ENCODE measurements around the gene SERPINA5.

SERPINA5 gene

GRCh38 chr14:94615254-94615653, 34.0 kb downstream of the SERPINA5 start:
- H3K4ac ChIP-seq (ENCODE audit: low read depth in 1 of 2, low read length in 2 of 2): no peak overlapping the region
- H2BK5ac ChIP-seq (ENCODE audit: low read depth, low read length, poor library complexity, severe bottlenecking): no peak overlapping the region
- H2AFZ ChIP-seq (ENCODE audit: low read depth, low read length): no peak overlapping the region
- no peak for DNase-seq
- no peak overlapping the region for H3K23ac ChIP-seq (ENCODE audit: low read length in 2 of 2)
- 100% methylated on average over 3 of the region's 3 CpGs for WGBS
- no peak overlapping the region for H3K27ac ChIP-seq (ENCODE audit: low read length, poor library complexity, severe bottlenecking)
- H4K91ac ChIP-seq (ENCODE audit: low read length): no peak overlapping the region
- peaks cover 1 to 3% of the 10 kb centered on the region in 2 experiments for H3K27me3 ChIP-seq (ENCODE audit: control insufficient read depth in 1 of 2, insufficient read depth in 1 of 2, low read length in 2 of 2)
- no peak overlapping the region for H3K4me3 ChIP-seq (ENCODE audit: insufficient read depth in 1 of 2, low read depth in 1 of 2, low read length in 2 of 2)
- no peak overlapping the region for H3K18ac ChIP-seq (ENCODE audit: low read depth in 1 of 2, low read length in 2 of 2)
- no peak overlapping the region for H3K9ac ChIP-seq (ENCODE audit: low read length)
- H2AK5ac ChIP-seq (ENCODE audit: low read length, severe bottlenecking): no peak overlapping the region
- no peak overlapping the region for H2BK120ac ChIP-seq (ENCODE audit: low read depth, low read length)
- H2BK15ac ChIP-seq (ENCODE audit: low read depth, poor library complexity, severe bottlenecking): no peak overlapping the region
- H2BK12ac ChIP-seq (ENCODE audit: low read length in 2 of 2): no peak overlapping the region
- no peaks in the 10 kb centered on the region for H3K4me1 ChIP-seq (ENCODE audit: control insufficient read depth, insufficient read depth, low read depth, low read length)
- no peaks in the 10 kb centered on the region for H3K79me1 ChIP-seq (replicated peaks; ENCODE audit: low read length, poor library complexity, severe bottlenecking)
- H3K9me3 ChIP-seq (ENCODE audit: control insufficient read depth, low read length): peaks cover 53% of the 10 kb centered on the region
- H3K36me3 ChIP-seq (ENCODE audit: control insufficient read depth in 1 of 2, insufficient read depth in 2 of 2, low read depth in 1 of 2, low read length in 2 of 2): no peaks in the 10 kb centered on the region
- H4K8ac ChIP-seq (ENCODE audit: low read length): no peak overlapping the region
- no peak overlapping the region for H3K4me2 ChIP-seq (ENCODE audit: low read length, poor library complexity, severe bottlenecking)
- H3K14ac ChIP-seq (ENCODE audit: low read length in 2 of 2): no peak overlapping the region

DNA sequence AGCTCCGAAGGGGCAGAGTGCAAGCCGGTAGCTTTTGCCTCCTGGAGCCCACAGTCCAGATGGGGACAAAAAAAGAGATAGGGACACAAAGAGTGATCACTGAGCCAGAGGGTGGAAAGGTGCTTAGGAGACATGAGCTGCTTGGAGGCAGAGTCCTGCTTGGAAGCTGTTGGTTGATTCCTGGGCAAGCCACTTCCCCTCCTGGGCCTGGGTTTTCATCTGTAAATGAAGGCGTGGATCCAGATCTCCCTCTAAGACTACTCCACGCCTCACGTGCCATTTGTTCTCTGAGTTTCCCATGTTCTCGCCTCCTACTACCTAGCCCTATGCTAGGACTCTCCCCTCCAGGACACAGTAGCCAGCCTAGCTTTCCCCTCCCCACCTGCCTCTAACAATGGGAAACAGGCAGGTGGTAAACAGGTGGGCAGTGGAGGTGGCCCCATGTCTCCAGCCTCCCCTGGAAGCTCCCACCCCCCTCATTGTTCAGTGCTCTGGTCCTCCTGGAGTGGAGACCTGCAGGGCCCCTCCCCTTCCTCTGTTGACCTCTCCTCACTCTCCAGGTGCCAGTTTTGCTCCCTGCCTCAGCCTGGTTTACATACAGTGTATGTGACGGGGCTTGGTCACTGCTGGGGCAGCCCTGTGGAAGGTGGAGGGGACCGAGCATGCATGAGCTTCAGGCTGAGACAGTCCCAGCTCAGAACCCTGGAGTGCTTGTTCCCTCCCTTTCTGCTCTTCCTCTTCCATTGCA, 34.8 kb downstream of the SERPINA5 start:
- Histone ChIP-seq H3K4ac (ENCODE audit: low read depth in 1 of 2, low read length in 2 of 2) (no peak overlapping the region), H2AFZ (ENCODE audit: low read depth, low read length) (no peak overlapping the region), H2AK5ac (ENCODE audit: low read length, severe bottlenecking) (no peak overlapping the region), H3K23ac (ENCODE audit: low read length in 2 of 2) (no peak overlapping the region), H3K27ac (ENCODE audit: low read length, poor library complexity, severe bottlenecking) (no peak overlapping the region), H3K4me3 (ENCODE audit: insufficient read depth in 1 of 2, low read depth in 1 of 2, low read length in 2 of 2) (no peak overlapping the region), H3K9ac (ENCODE audit: low read length) (no peak overlapping the region), H3K4me2 (ENCODE audit: low read length, poor library complexity, severe bottlenecking) (no peak overlapping the region), H3K27me3 (ENCODE audit: control insufficient read depth in 1 of 2, insufficient read depth in 1 of 2, low read length in 2 of 2) (peaks cover 3 to 4% of the 10 kb centered on the region in 2 experiments), H3K18ac (ENCODE audit: low read depth in 1 of 2, low read length in 2 of 2) (no peak overlapping the region), H4K91ac (ENCODE audit: low read length) (no peak overlapping the region), H2BK15ac (ENCODE audit: low read depth, poor library complexity, severe bottlenecking) (no peak overlapping the region), H3K79me1 (replicated peaks; ENCODE audit: low read length, poor library complexity, severe bottlenecking) (no peaks in the 10 kb centered on the region), H3K36me3 (ENCODE audit: control insufficient read depth in 1 of 2, insufficient read depth in 2 of 2, low read depth in 1 of 2, low read length in 2 of 2) (no peaks in the 10 kb centered on the region), H4K8ac (ENCODE audit: low read length) (no peak overlapping the region), H2BK12ac (ENCODE audit: low read length in 2 of 2) (no peak overlapping the region), H3K9me3 (ENCODE audit: control insufficient read depth, low read length) (peaks cover 58% of the 10 kb centered on the region), H3K14ac (ENCODE audit: low read length in 2 of 2) (no peak overlapping the region), H2BK5ac (ENCODE audit: low read depth, low read length, poor library complexity, severe bottlenecking) (no peak overlapping the region), H2BK120ac (ENCODE audit: low read depth, low read length) (no peak overlapping the region), H3K4me1 (ENCODE audit: control insufficient read depth, insufficient read depth, low read depth, low read length) (no peaks in the 10 kb centered on the region)
- WGBS: 72% methylated on average over 8 of the region's 8 CpGs
- DNase-seq: no peak

GRCh38 chr14:94617366-94617941, 36.2 kb downstream of the SERPINA5 start:
- H2AFZ ChIP-seq (ENCODE audit: low read depth, low read length): no peak overlapping the region
- no peak overlapping the region for H2AK5ac ChIP-seq (ENCODE audit: low read length, severe bottlenecking)
- H3K9me3 ChIP-seq (ENCODE audit: control insufficient read depth, low read length): peaks cover 62% of the 10 kb centered on the region
- H3K27ac ChIP-seq (ENCODE audit: low read length, poor library complexity, severe bottlenecking): no peak overlapping the region
- peaks cover 3 to 4% of the 10 kb centered on the region in 2 experiments for H3K27me3 ChIP-seq (ENCODE audit: control insufficient read depth in 1 of 2, insufficient read depth in 1 of 2, low read length in 2 of 2)
- no peak overlapping the region for H4K91ac ChIP-seq (ENCODE audit: low read length)
- H2BK120ac ChIP-seq (ENCODE audit: low read depth, low read length): no peak overlapping the region
- no peak overlapping the region for H3K4me2 ChIP-seq (ENCODE audit: low read length, poor library complexity, severe bottlenecking)
- H3K14ac ChIP-seq (ENCODE audit: low read length in 2 of 2): no peak overlapping the region
- H3K23ac ChIP-seq (ENCODE audit: low read length in 2 of 2): no peak overlapping the region
- no peak overlapping the region for H4K8ac ChIP-seq (ENCODE audit: low read length)
- 60% methylated on average over 3 of the region's 5 CpGs for WGBS
- no peak for DNase-seq
- H3K36me3 ChIP-seq (ENCODE audit: control insufficient read depth in 1 of 2, insufficient read depth in 2 of 2, low read depth in 1 of 2, low read length in 2 of 2): no peaks in the 10 kb centered on the region
- no peaks in the 10 kb centered on the region for H3K79me1 ChIP-seq (replicated peaks; ENCODE audit: low read length, poor library complexity, severe bottlenecking)
- H2BK15ac ChIP-seq (ENCODE audit: low read depth, poor library complexity, severe bottlenecking): no peak overlapping the region
- H3K9ac ChIP-seq (ENCODE audit: low read length): no peak overlapping the region
- H3K4ac ChIP-seq (ENCODE audit: low read depth in 1 of 2, low read length in 2 of 2): no peak overlapping the region
- peaks cover 2% of the 10 kb centered on the region for H3K4me1 ChIP-seq (ENCODE audit: control insufficient read depth, insufficient read depth, low read depth, low read length)
- H2BK5ac ChIP-seq (ENCODE audit: low read depth, low read length, poor library complexity, severe bottlenecking): no peak overlapping the region
- H3K4me3 ChIP-seq (ENCODE audit: insufficient read depth in 1 of 2, low read depth in 1 of 2, low read length in 2 of 2): no peak overlapping the region
- no peak overlapping the region for H3K18ac ChIP-seq (ENCODE audit: low read depth in 1 of 2, low read length in 2 of 2)
- no peak overlapping the region for H2BK12ac ChIP-seq (ENCODE audit: low read length in 2 of 2)

- Histone ChIP-seq H4K91ac (ENCODE audit: low read length) (no peak overlapping the region), H3K23ac (ENCODE audit: low read length in 2 of 2) (no peak overlapping the region), H3K14ac (ENCODE audit: low read length in 2 of 2) (no peak overlapping the region), H2AFZ (ENCODE audit: low read depth, low read length) (no peak overlapping the region), H2BK12ac (ENCODE audit: low read length in 2 of 2) (no peak overlapping the region), H3K4ac (ENCODE audit: low read depth in 1 of 2, low read length in 2 of 2) (no peak overlapping the region), H3K18ac (ENCODE audit: low read depth in 1 of 2, low read length in 2 of 2) (no peak overlapping the region), H3K27ac (ENCODE audit: low read length, poor library complexity, severe bottlenecking) (no peak overlapping the region), H3K4me3 (ENCODE audit: insufficient read depth in 1 of 2, low read depth in 1 of 2, low read length in 2 of 2) (peak overlapping the region in 1 of 2 experiments; percentile 11), H3K9me3 (ENCODE audit: control insufficient read depth, low read length) (peaks cover 62% of the 10 kb centered on the region), H2BK5ac (ENCODE audit: low read depth, low read length, poor library complexity, severe bottlenecking) (no peak overlapping the region), H2BK15ac (ENCODE audit: low read depth, poor library complexity, severe bottlenecking) (no peak overlapping the region), H2AK5ac (ENCODE audit: low read length, severe bottlenecking) (no peak overlapping the region), H4K8ac (ENCODE audit: low read length) (no peak overlapping the region), H3K4me1 (ENCODE audit: control insufficient read depth, insufficient read depth, low read depth, low read length) (peaks cover 2% of the 10 kb centered on the region), H3K79me1 (replicated peaks; ENCODE audit: low read length, poor library complexity, severe bottlenecking) (no peaks in the 10 kb centered on the region), H3K4me2 (ENCODE audit: low read length, poor library complexity, severe bottlenecking) (no peak overlapping the region), H3K27me3 (ENCODE audit: control insufficient read depth in 1 of 2, insufficient read depth in 1 of 2, low read length in 2 of 2) (peaks cover 4 to 6% of the 10 kb centered on the region in 2 experiments), H3K9ac (ENCODE audit: low read length) (no peak overlapping the region), H2BK120ac (ENCODE audit: low read depth, low read length) (no peak overlapping the region), H3K36me3 (ENCODE audit: control insufficient read depth in 1 of 2, insufficient read depth in 2 of 2, low read depth in 1 of 2, low read length in 2 of 2) (no peaks in the 10 kb centered on the region)
- WGBS: 100% methylated on average over 1 of the region's 3 CpGs
- DNase-seq: no peak
Measured at GRCh38 chr14:94617988-94618822, 37.0 kb downstream of the SERPINA5 start.
